T-cell (primary cell): ENCODE results near the gene SLC66A2. TPM values are rescaled to one million over a fixed set of nuclear protein-coding genes. Genes with fewer than 3 reads are reported as not detected.

ENCODE experiments used
- ATAC-seq, 4 experiments: fragments of 200-7000 bp in 3 of 4; fragments of 150-1000 bp in 1 of 4; cut with Tn5 transposase; replicated peaks in 1 of 4; 1 replicate in 3 of 4; 2 replicates in 1 of 4; pipeline ENCODE4 v1.10.0; 2021; ENCODE audit warnings: moderate library complexity in 3 of 4, mild to moderate bottlenecking in 2 of 4, moderate number of reproducible peaks in 1 of 4
- CTCF ChIA-PET, 2 donors: fragments of 300-600 bp; sonication (Branson Sonifier 250); formaldehyde crosslinking; loops; one replicate each; lab custom pipeline; 2022; ENCODE audit warnings: antibody characterized with exemption in 2 of 2; lab: Charles Lee
- POLR2A ChIA-PET, 2 donors: fragments of 300-600 bp; sonication (Branson Sonifier 250); formaldehyde crosslinking; loops; one replicate each; lab custom pipeline; 2022; ENCODE audit warnings: antibody characterized with exemption in 2 of 2; lab: Charles Lee
- DNase-seq, 35 experiments: peaks; one replicate each; pipeline versions ENCODE4 v3.0.0 to v3.0.0-alpha.2; 2013 to 2023
- H3K27ac ChIP-seq: one replicate; pipeline ENCODE4 v1.5.1; 2013; ENCODE audit warnings: low read length
- H3K27me3 ChIP-seq, 2 experiments: replicated peaks in 1 of 2; 1 replicate in 1 of 2; 2 replicates in 1 of 2; pipeline versions ENCODE4 v1.6.1 to v1.7.0; 2013; ENCODE audit warnings: low read length in 1 of 2, mixed read lengths in 1 of 2; ENCODE audit not compliant: control insufficient read depth in 2 of 2, insufficient read depth in 2 of 2; ENCODE audit errors: extremely low read depth in 1 of 2
- H3K36me3 ChIP-seq, 2 donors: 1 replicate in 1 of 2; 2 replicates in 1 of 2; pipeline versions ENCODE4 v1.6.1 to v1.7.0; 2013; ENCODE audit warnings: low read length in 1 of 2; ENCODE audit not compliant: control insufficient read depth in 2 of 2, insufficient read depth in 1 of 2; ENCODE audit errors: extremely low read depth in 1 of 2
- H3K4me1 ChIP-seq, 2 experiments: 1 replicate in 1 of 2; 2 replicates in 1 of 2; pipeline versions ENCODE4 v1.6.1 to v1.7.0; 2013; ENCODE audit warnings: low read length in 2 of 2, mixed read lengths in 1 of 2; ENCODE audit not compliant: insufficient read depth in 2 of 2, control insufficient read depth in 1 of 2; ENCODE audit errors: extremely low read depth in 1 of 2
- H3K4me3 ChIP-seq, 2 donors: 1 replicate in 1 of 2; 2 replicates in 1 of 2; pipeline versions ENCODE4 v1.5.1 to v1.7.0; 2013; ENCODE audit warnings: mild to moderate bottlenecking in 2 of 2, low read length in 1 of 2, moderate library complexity in 1 of 2; ENCODE audit not compliant: control insufficient read depth in 1 of 2; ENCODE audit errors: extremely low read depth in 1 of 2
- H3K9me3 ChIP-seq: 2 replicates; pipeline ENCODE4 v1.7.0; 2013
- H3K27ac Mint-ChIP-seq, 2 donors: one replicate each; pipeline ENCODE4 v1.8.0; 2020 to 2021; ENCODE audit warnings: mild to moderate bottlenecking in 2 of 2, mixed read lengths in 2 of 2
- H3K27me3 Mint-ChIP-seq, 2 donors: one replicate each; pipeline ENCODE4 v1.8.0; 2021 to 2022; ENCODE audit warnings: mixed read lengths in 2 of 2
- H3K36me3 Mint-ChIP-seq: one replicate; pipeline ENCODE4 v1.8.0; 2021; ENCODE audit warnings: mixed read lengths
- H3K4me1 Mint-ChIP-seq, 3 donors: one replicate each; pipeline ENCODE4 v1.8.0; 2020 to 2022; ENCODE audit warnings: mixed read lengths in 3 of 3, mild to moderate bottlenecking in 1 of 3
- H3K4me3 Mint-ChIP-seq, 3 donors: one replicate each; pipeline ENCODE4 v1.8.0; 2020 to 2022; ENCODE audit warnings: mild to moderate bottlenecking in 3 of 3, mixed read lengths in 3 of 3, moderate library complexity in 3 of 3
- H3K9me3 Mint-ChIP-seq, 3 donors: one replicate each; pipeline ENCODE4 v1.8.0; 2020 to 2022; ENCODE audit warnings: mixed read lengths in 3 of 3
- WGBS: methylation state at CpG from one replicate; pipeline ENCODE4 v1.1.5; 2013; ENCODE audit warnings: missing lambda C conversion rate; ENCODE audit not compliant: insufficient coverage; 5-methylcytosine and 5-hydroxymethylcytosine counted together
- total RNA-seq, 35 experiments: library from RNA in 6 of 35; stranded (reverse) in 6 of 35; fragments of 120-200 nt in 1 of 35; gene quantifications; one replicate each; pipeline versions ENCODE4 v1.2.1 to v1.2.4 and lab custom pipeline; 2013 to 2026

The SLC66A2 gene
- total RNA-seq, 5 donors from 2014 or later (not counting 1 experiment from before 2014, with no cell fraction given), result 28.4 to 66.5 (median 37.6) TPM

DNA sequence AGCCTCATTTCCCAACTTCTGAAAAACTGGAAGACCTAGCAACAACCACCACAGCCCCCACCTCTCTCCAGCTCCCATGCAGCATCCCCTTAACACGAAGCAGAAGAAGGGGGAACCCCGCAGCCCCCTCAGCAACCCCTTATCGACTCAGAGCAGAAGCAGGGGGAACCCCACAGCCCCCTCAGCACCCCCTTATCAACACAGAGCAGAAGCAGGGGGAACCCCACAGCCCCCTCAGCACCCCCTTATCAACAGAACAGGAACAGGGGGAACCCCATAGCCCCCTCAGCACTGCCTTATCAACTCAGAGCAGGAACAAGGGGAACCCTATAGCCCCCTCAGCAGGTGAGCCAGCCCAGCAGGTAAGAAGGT lies 6.7 kb downstream of the SLC66A2 start:
- H3K36me3 Mint-ChIP-seq, result peaks cover 35% of the 10 kb centered on the region
- peak overlapping the region; percentile 58 to 76 for H3K27ac Mint-ChIP-seq
- ChIA-PET CTCF (no interaction called here), POLR2A (no interaction called here)
- WGBS, result no CpG with 5 or more reads among the region's 3 CpGs
- Histone ChIP-seq H3K4me3 (no peak overlapping the region), H3K27me3 (no peaks in the 10 kb centered on the region), H3K36me3 (peaks cover 13 to 22% of the 10 kb centered on the region in 2 donors), H3K4me1 (peaks cover 4 to 48% of the 10 kb centered on the region in 2 experiments), H3K27ac (no peak overlapping the region), H3K9me3 (no peaks in the 10 kb centered on the region)
- no peaks in the 10 kb centered on the region for H3K27me3 Mint-ChIP-seq
- DNase-seq, result peak in 8 of 35 experiments; percentile 11 to 46 (median 40)
- peaks cover 44 to 60% (median 54%) of the 10 kb centered on the region in 3 donors for H3K4me1 Mint-ChIP-seq
- H3K9me3 Mint-ChIP-seq, result no peaks in the 10 kb centered on the region
- ATAC-seq, result peak in 2 of 4 experiments; percentile 25 to 70
- H3K4me3 Mint-ChIP-seq, result peak overlapping the region in 1 of 3 donors; percentile 64

DNA sequence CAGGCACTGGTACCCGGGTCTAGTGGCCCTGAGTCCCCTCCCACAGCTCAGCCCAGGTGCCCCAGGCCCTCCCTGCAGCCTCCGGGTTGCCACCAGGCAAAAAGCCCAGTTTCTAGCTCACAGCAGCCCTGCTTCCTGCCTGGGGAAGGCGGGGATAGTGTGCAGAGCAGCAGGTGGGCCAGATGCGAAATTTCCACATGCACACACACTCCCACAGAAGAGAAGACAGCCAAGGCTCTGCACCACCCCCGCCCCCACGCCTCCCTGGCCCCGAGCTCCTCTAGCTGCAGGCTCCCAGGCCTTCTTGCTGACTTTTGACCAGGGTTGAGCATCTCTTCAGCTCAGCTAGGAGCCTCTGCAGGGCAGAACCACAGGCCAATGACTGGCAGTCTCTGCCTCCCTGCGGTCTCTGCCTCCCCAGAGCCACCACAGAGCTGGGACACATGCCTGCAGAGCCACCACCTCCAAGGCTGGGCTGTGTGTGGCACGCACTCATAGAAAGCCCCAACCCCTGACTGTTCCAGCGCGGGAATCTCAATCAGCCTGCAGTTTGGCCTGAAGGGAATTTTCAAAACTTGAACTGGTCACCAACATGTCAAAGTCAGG lies 7.2 kb downstream of the SLC66A2 start:
- Histone ChIP-seq H3K4me3 (no peak overlapping the region), H3K4me1 (peaks cover 0 to 43% of the 10 kb centered on the region in 2 experiments), H3K27ac (no peak overlapping the region), H3K9me3 (no peaks in the 10 kb centered on the region), H3K36me3 (peaks cover 13 to 22% of the 10 kb centered on the region in 2 donors), H3K27me3 (no peaks in the 10 kb centered on the region)
- H3K9me3 Mint-ChIP-seq, result no peaks in the 10 kb centered on the region
- CTCF ChIA-PET, result no interaction called here
- whole genome bisulfite sequencing, result 28% methylated on average over 10 of the region's 11 CpGs
- H3K36me3 Mint-ChIP-seq, result peaks cover 37% of the 10 kb centered on the region
- H3K27me3 Mint-ChIP-seq, result no peaks in the 10 kb centered on the region
- ATAC-seq, result peak; percentile 66 to 74 (median 70)
- H3K4me3 Mint-ChIP-seq, result peak overlapping the region in 1 of 3 donors; percentile 64
- peaks cover 39 to 58% (median 51%) of the 10 kb centered on the region in 3 donors for H3K4me1 Mint-ChIP-seq
- H3K27ac Mint-ChIP-seq, result peak overlapping the region; percentile 58 to 76
- DNase-seq, result peak in 5 of 35 experiments; percentile 13 to 48 (median 20)
- POLR2A ChIA-PET, result interaction anchor here in 1 of 2 donors (1.1 kb wide), 1 partner anchor 90 kb away, joined by 7 read pairs; the partner anchor contains the start of gene RBFA

DNA sequence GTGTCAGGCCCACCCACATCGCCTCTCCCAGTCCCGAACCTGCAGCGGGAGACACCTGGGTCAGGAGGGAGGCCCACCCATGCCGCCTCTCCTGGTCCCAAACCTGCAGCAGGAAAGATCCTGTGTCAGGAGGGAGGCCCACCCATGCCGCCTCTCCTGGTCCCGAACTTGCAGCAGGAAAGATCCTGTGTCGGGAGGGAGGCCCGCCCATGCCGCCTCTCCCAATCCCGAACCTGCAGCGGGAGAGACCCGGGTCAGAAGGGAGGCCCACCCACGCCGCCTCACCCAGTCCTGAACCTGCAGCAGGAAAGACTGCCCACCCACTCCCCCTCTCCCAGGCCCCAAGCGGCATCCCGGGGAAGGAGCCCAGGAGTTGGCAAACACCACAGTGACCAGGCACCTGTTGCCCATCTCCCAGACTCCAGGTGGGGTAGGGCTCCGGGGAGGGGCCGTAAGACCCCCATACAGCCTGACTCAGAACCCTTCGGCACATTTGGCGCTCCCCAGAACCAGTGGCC lies 7.8 kb downstream of the SLC66A2 start:
- H3K36me3 ChIP-seq, result peaks cover 13 to 22% of the 10 kb centered on the region in 2 donors
- peaks cover 42% of the 10 kb centered on the region for H3K36me3 Mint-ChIP-seq
- no peaks in the 10 kb centered on the region for H3K9me3 ChIP-seq
- no peak overlapping the region for H3K27ac ChIP-seq
- H3K27ac Mint-ChIP-seq, result no peak overlapping the region
- 96% methylated on average over 18 of the region's 20 CpGs for WGBS
- ChIA-PET POLR2A (interaction anchor here in 1 of 2 donors (1.1 kb wide), 1 partner anchor 91 kb away, joined by 7 read pairs; the partner anchor contains the start of gene RBFA), CTCF (no interaction called here)
- H3K4me3 Mint-ChIP-seq, result peak overlapping the region in 1 of 3 donors; percentile 64
- H3K27me3 Mint-ChIP-seq, result no peaks in the 10 kb centered on the region
- peaks cover 34 to 52% (median 46%) of the 10 kb centered on the region in 3 donors for H3K4me1 Mint-ChIP-seq
- ATAC-seq (no peak), DNase-seq (peak in 1 of 35 experiments; percentile 21)
- peaks cover 0 to 37% of the 10 kb centered on the region in 2 experiments for H3K4me1 ChIP-seq
- no peak overlapping the region for H3K4me3 ChIP-seq
- H3K27me3 ChIP-seq, result no peaks in the 10 kb centered on the region
- H3K9me3 Mint-ChIP-seq, result no peaks in the 10 kb centered on the region

DNA sequence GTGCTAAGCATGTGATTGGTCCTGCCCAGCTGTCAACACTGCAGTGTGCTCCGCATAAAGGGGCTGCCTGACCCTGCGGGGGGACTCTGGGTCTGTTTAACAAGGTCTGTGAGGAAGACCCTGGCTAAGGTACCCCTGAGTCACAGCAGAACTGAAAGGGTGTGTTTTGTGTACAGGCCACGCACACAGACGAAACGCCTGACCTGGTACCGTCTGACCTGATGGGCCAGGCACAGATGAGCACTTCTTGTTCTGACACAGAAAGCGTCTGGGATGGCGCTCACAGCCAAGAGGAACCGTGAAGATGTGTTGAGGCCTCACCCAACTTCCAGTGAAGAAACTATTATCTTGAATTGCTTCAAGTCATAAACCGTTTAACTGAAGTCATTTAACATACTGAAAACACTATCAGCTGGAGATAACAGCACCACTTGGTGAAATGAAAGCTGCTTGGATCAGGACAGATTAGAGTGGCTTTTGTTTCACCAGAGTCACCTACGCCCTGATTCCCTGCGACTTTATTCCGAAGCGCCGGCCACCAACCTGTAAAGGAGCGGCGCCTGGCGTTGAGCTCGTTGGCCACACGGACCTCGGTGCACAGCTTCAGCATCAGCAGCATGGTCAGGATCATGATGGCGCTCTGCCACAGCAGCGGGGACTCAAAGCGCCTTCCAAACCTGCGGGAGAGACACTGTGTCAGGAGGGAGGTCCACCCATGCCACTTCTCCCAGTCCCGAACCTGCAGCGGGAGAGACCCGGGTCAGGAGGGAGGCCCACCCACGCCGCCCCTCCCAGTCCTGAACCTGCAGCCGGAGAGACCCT lies 8.5 kb downstream of the SLC66A2 start:
- H3K4me3 ChIP-seq, result no peak overlapping the region
- 92% methylated on average over 29 of the region's 31 CpGs for WGBS
- H3K36me3 ChIP-seq, result peaks cover 17 to 25% of the 10 kb centered on the region in 2 donors
- ATAC-seq (no peak), DNase-seq (peak in 1 of 35 experiments; percentile 17)
- H3K9me3 ChIP-seq, result no peaks in the 10 kb centered on the region
- H3K4me3 Mint-ChIP-seq, result no peak overlapping the region
- H3K27me3 Mint-ChIP-seq, result no peaks in the 10 kb centered on the region
- no peaks in the 10 kb centered on the region for H3K9me3 Mint-ChIP-seq
- ChIA-PET POLR2A (interaction anchor here in 1 of 2 donors (0.5 to 1.1 kb wide), 2 partner anchors 9 to 92 kb away, joined by 5 to 7 read pairs; partner anchors contain the start of gene RBFA), CTCF (no interaction called here)
- peak overlapping the region in 1 of 2 donors; percentile 16 for H3K27ac Mint-ChIP-seq
- peaks cover 0 to 34% of the 10 kb centered on the region in 2 experiments for H3K4me1 ChIP-seq
- H3K27ac ChIP-seq, result no peak overlapping the region
- H3K27me3 ChIP-seq, result no peaks in the 10 kb centered on the region
- peaks cover 29 to 49% (median 40%) of the 10 kb centered on the region in 3 donors for H3K4me1 Mint-ChIP-seq
- peaks cover 46% of the 10 kb centered on the region for H3K36me3 Mint-ChIP-seq

DNA sequence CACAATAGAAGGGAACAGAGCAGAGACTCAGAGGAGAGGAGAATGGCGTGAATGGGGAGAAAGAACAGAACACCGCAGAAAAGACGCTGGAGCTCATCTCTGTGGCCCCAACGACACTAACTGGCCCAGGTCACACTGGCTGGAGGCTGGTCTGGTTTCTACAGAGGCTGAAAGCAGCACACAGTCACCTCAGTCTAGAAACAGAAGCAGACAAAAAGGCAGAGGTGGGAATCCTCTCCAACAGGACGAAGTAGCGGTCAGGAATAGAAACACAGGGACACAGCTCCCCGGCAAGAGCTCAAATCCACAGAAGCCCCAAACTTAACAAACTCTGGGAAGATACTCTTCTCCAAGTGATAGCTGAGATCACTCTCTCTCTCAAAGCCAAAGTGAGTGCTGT lies 9.2 kb downstream of the SLC66A2 start:
- Mint-ChIP-seq H3K27me3 (no peaks in the 10 kb centered on the region), H3K36me3 (peaks cover 54% of the 10 kb centered on the region), H3K4me1 (peaks cover 29 to 45% (median 38%) of the 10 kb centered on the region in 3 donors), H3K27ac (no peak overlapping the region), H3K9me3 (peaks cover 0 to 3% (median 3%) of the 10 kb centered on the region in 3 donors), H3K4me3 (no peak overlapping the region)
- DNase-seq (no peak), ATAC-seq (no peak)
- CTCF ChIA-PET, result no interaction called here
- peaks cover 21 to 25% of the 10 kb centered on the region in 2 donors for H3K36me3 ChIP-seq
- H3K27me3 ChIP-seq, result no peaks in the 10 kb centered on the region
- WGBS, result 96% methylated on average over 4 of the region's 7 CpGs
- no peak overlapping the region for H3K4me3 ChIP-seq
- H3K27ac ChIP-seq, result no peak overlapping the region
- peaks cover 0 to 30% of the 10 kb centered on the region in 2 experiments for H3K4me1 ChIP-seq
- no peaks in the 10 kb centered on the region for H3K9me3 ChIP-seq
- POLR2A ChIA-PET, result interaction anchor here in 1 of 2 donors (0.5 kb wide), 1 partner anchor 9 kb away, joined by 5 read pairs; no protein-coding TSS in a partner anchor
